Astrocyte of the spinal cord (primary cell): Measurements from ENCODE around the gene NRXN3.

Source experiments
- DNase-seq: peaks from one replicate; pipeline ENCODE4 v3.0.0; 2011; ENCODE audit warnings: low read depth, low spot score
- H3K4me3 ChIP-seq: 2 replicates; pipeline ENCODE4 v1.5.1; 2011; ENCODE audit warnings: low read depth, mild to moderate bottlenecking, low read length, moderate library complexity
- in situ Hi-C: cut with HindIII; loops from 2 replicates; pipeline ENCODE4 v1.10.0; 2017; ENCODE audit warnings: low sequenced_read_pairs
- TF ChIP-seq, protein P1 (sequence below): IDR thresholded peaks from 2 replicates; pipeline ENCODE4 v1.5.1; 2012; ENCODE audit warnings: low read depth, mild to moderate bottlenecking, low read length, inconsistent platforms

NRXN3 gene

DNA sequence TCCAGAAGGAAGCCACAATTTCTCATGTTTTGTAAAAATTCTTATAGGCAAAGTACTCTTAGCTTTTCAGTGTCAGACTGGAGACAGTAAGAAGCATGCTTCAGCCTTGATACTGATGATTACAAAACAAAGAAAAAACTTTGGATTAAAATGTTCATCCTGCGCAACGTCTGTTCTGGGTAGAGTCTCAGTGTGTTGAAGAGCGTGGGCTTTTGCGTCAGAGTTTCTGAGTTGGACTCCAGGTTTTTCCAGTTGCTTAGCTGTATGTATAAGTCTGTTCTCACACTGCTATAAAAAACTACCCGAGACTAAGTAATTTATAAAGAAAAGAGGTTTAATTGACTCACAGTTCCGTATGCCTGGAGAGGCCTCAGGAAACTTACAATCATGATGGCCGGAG is 1533.0 kb downstream of the NRXN3 start:
- H3K4me3 ChIP-seq = no peak overlapping the region
- TF ChIP-seq, protein P1, sequence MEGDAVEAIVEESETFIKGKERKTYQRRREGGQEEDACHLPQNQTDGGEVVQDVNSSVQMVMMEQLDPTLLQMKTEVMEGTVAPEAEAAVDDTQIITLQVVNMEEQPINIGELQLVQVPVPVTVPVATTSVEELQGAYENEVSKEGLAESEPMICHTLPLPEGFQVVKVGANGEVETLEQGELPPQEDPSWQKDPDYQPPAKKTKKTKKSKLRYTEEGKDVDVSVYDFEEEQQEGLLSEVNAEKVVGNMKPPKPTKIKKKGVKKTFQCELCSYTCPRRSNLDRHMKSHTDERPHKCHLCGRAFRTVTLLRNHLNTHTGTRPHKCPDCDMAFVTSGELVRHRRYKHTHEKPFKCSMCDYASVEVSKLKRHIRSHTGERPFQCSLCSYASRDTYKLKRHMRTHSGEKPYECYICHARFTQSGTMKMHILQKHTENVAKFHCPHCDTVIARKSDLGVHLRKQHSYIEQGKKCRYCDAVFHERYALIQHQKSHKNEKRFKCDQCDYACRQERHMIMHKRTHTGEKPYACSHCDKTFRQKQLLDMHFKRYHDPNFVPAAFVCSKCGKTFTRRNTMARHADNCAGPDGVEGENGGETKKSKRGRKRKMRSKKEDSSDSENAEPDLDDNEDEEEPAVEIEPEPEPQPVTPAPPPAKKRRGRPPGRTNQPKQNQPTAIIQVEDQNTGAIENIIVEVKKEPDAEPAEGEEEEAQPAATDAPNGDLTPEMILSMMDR = no peak
- no peak for DNase-seq
- in situ Hi-C loops = no loop called here

DNA sequence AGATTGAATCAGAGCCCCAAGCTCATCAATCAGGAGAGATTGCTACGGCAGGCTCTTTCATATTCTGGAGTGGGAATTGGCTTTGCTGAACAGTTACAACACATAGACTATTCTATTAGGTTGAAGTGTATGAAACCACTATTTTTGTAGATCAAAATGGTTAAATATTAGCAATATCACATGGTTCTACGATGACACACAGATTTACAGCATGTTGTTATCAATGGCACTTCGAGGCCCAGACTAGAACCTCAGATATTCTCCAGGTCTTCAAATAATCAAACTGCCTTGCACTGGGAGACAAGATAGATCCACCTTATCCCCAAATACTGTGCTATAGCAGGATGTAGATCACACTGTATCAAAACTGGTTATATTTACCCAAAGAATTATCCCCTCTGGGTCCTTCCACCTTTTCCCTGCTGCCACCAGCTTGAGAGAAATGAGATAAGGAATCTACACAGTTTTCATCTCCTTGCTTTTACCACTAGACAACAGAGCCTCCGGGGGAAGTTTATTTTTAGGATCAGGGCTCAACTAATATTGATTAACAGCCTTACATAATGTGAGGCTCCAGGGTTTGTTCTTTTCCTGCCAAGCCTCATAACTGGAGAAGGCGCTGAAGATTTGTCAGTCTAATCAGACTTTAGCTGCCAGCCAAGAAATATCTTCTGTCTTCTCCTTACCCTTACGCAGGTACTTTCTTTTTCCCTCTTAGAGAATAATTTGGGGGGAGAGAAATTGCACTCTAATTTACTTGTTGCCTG is 1534.1 kb downstream of the NRXN3 start:
- DNase-seq = no peak
- in situ Hi-C loops = no loop called here
- TF ChIP-seq, protein P1 = no peak
- H3K4me3 ChIP-seq = no peak overlapping the region

DNA sequence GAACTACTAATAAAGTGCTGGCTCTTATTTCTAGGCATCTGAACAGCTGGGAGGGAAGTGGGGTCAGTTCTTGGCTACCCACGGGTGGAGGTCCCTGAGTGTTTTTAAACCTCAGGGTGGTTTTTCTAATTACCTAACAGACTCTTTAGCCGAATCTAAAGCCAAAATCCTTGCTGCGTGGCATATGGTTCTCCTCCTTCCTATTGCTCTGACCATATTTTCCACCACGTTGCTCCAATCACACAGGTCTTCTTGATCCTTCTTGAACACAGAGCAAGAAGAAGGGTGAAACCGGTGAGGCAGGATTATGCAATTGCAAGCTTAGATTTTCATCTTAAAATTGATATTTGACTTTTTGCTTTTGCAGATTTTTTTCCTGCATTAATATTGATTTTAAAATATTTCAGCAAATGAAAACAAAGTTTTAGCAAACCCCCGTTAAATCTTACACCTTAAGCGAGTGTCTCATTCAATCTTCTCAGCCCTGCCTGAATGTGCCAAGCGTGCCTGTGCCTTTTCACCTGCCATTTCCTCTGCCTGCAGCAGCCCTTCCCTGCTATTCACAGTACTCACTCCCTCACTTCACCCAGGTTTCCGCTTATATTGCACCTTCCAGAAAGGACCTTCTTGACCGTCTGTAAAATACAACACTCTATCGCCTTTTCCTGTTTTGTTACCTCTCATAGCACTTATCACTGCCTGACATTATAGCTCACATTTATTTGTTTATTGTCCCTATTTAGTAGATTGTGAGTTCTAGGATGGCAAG is 1535.1 kb downstream of the NRXN3 start:
- in situ Hi-C loops = no loop called here
- H3K4me3 ChIP-seq = no peak overlapping the region

DNA sequence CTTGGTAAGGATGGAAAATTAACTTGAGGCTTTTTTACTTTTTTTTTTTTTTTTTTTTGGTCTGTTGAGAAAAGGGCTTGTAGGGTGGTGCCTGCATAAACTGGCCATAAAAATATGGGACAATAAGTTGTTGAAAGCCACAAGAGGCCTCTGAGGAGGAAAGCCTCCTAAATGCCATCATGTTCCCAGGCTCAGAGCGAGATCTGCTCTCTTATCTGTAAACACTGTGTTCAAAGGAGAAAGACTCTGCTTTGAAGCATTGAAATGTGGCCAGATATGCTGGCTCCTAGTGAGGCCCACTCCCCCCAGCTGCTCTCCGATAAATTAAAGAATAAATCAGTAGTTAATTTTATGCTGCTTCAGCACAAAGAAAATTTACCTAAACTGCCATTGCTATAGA is 1536.2 kb downstream of the NRXN3 start:
- H3K4me3 ChIP-seq = no peak overlapping the region
- in situ Hi-C loops = no loop called here
- no peak for DNase-seq
- TF ChIP-seq, protein P1 = no peak

More for the DNA sequence above, 1535.1 kb downstream of the NRXN3 start:
- no peak for DNase-seq
- TF ChIP-seq, protein P1 = no peak

DNA sequence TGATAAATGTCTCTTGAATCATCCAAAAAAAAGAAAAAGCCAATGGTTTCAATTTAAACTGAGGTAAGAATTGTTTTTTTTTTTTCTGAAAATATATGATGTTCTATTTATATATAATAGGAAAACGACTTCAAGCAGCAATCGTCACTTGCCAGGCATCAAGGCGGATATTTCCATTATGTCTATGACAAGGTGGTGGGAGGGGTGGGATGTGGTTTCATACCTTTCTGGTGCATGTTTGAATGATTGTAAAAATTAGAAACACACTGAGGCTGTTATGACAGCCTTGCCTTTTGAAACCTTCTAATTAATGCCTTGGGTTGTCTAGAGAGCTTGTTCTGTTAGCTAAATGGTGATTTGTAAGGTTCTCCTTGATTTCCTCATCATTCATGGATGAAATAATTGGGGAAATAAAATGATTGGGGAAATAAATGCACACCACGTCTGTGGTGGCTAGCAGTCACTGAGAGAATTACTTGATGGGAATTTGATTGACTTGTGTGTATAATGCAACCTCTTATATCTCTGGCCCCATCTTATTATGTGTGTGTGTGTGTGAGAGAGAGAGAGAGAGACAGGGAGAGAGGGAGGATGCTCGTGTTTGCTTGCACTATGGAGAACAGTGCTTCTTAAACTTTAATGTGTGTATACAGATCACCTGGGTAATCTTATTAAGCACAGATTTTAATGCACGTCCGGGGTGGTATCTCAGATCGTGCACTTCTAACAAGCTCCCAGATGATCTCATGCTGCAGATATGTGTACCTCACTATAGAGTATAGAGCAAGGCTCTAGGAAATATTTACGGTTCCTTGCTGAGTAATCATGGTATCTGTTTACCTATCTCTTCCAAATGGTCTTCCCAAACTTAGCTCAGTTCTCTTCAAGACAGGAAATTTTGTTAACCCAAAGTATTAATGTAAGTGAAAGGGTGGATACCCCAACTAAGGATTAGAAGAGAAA is 1538.5 kb downstream of the NRXN3 start:
- no peak for DNase-seq
- TF ChIP-seq, protein P1 = no peak
- H3K4me3 ChIP-seq = no peak overlapping the region
- in situ Hi-C loops = no loop called here

DNA sequence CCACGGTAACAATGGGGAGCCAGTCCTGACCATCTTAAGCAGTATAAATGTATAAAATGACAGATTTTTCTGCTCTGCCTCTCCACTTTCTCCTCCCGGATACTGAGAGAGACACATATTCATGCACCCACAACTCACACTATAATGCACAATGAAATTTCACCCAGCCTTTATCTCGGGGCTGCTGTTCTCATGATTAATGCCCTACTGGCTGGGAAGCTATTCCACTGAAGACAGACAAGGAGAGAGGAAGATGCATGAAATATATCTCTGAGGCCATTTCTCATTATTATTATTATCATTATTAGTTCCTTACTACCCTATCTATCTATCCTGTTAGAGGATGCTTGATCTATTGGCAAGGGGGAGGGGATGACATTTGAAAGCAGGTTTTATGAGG is 1539.4 kb downstream of the NRXN3 start:
- TF ChIP-seq, protein P1 = no peak
- no peak for DNase-seq
- in situ Hi-C loops = no loop called here
- H3K4me3 ChIP-seq = no peak overlapping the region
